ENCODE results near the gene UGT1A3.

Gene UGT1A3

GRCh38 chr2:233799087-233799665, 70.3 kb downstream of the UGT1A3 start:
- DNase-seq = no peak

GRCh38 chr2:233799716-233800115, 70.9 kb downstream of the UGT1A3 start:
- DNase-seq = no peak

- DNase-seq = no peak
Measured at GRCh38 chr2:233800208-233800607, 71.4 kb downstream of the UGT1A3 start.

GRCh38 chr2:233801357-233802131, 72.7 kb downstream of the UGT1A3 start:
- DNase-seq = no peak

GRCh38 chr2:233802132-233802815, 73.4 kb downstream of the UGT1A3 start:
- no peak for DNase-seq

GRCh38 chr2:233803292-233803911, 74.6 kb downstream of the UGT1A3 start:
- no peak for DNase-seq

- no peak for DNase-seq
Measured at GRCh38 chr2:233803994-233804393, 75.2 kb downstream of the UGT1A3 start.

- DNase-seq = no peak
Measured at GRCh38 chr2:233807215-233807865, 78.5 kb downstream of the UGT1A3 start.

GRCh38 chr2:233807966-233808935, 79.4 kb downstream of the UGT1A3 start:
- no peak for DNase-seq

- no peak for DNase-seq
Measured at GRCh38 chr2:233810385-233810784, 81.5 kb downstream of the UGT1A3 start.

- DNase-seq = no peak
Measured at GRCh38 chr2:233811087-233811486, 82.2 kb downstream of the UGT1A3 start.

GRCh38 chr2:233811732-233812131, 82.9 kb downstream of the UGT1A3 start:
- no peak for DNase-seq

GRCh38 chr2:233813236-233814055, 84.6 kb downstream of the UGT1A3 start:
- no peak for DNase-seq

GRCh38 chr2:233814056-233814835, 85.4 kb downstream of the UGT1A3 start:
- DNase-seq = no peak

GRCh38 chr2:233815861-233816260, 87.0 kb downstream of the UGT1A3 start:
- no peak for DNase-seq

- DNase-seq = no peak
Measured at GRCh38 chr2:233816334-233816733, 87.5 kb downstream of the UGT1A3 start.

GRCh38 chr2:233816771-233817170, 87.9 kb downstream of the UGT1A3 start:
- no peak for DNase-seq

- no peak for DNase-seq
Measured at GRCh38 chr2:233817361-233817911, 88.6 kb downstream of the UGT1A3 start.

- no peak for DNase-seq
Measured at GRCh38 chr2:233817995-233818638, 89.3 kb downstream of the UGT1A3 start.

All from NCI-H1092 (cell line).